ENCODE results near the gene SPAG5. TPM values are rescaled to one million over a fixed set of nuclear protein-coding genes. Genes with fewer than 3 reads are reported as not detected.

Gene SPAG5
- total RNA-seq, 6 donors from 2014 or later = 4.4 to 34.6 (median 7.4) TPM

DNA sequence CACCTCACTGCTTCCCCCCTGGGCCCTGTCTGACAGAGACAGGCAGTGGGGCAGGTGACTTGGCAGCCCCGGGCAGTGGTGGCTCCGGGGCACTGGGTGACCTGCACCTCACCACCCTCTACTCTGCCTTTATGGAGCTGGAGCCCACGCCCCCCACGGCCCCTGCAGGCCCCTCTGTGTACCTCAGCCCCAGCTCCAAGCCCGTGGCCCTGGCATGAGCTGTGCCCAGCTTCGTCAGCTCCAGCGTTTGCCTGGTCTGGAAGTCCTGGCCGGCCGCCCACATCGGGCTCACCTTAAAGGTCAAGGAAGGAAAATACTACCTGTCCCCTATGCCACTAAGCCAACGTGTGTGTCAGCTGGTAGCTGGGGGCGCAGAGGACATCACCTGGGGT is 61.6 kb downstream of the SPAG5 start:
- Histone ChIP-seq H3K27ac (no peak overlapping the region), H3K4me3 (no peak overlapping the region), H3K27me3 (no peaks in the 10 kb centered on the region), H3K9me3 (no peaks in the 10 kb centered on the region), H3K4me1 (peaks cover 0 to 19% (median 3%) of the 10 kb centered on the region in 4 donors), H3K36me3 (no peaks in the 10 kb centered on the region)
- DNase-seq (peak in 1 of 2 donors; percentile 79), ATAC-seq (ENCODE audit: low FRiP score in 2 of 2) (no peak)
- no peak for TF ChIP-seq EP300 (IDR thresholded peaks at IDR 0.05)
- no peak for TF ChIP-seq POLR2AphosphoS5 (IDR thresholded peaks at IDR 0.05)
- TF ChIP-seq POLR2A (IDR thresholded peaks at IDR 0.05) = no peak
- TF ChIP-seq, protein P1, sequence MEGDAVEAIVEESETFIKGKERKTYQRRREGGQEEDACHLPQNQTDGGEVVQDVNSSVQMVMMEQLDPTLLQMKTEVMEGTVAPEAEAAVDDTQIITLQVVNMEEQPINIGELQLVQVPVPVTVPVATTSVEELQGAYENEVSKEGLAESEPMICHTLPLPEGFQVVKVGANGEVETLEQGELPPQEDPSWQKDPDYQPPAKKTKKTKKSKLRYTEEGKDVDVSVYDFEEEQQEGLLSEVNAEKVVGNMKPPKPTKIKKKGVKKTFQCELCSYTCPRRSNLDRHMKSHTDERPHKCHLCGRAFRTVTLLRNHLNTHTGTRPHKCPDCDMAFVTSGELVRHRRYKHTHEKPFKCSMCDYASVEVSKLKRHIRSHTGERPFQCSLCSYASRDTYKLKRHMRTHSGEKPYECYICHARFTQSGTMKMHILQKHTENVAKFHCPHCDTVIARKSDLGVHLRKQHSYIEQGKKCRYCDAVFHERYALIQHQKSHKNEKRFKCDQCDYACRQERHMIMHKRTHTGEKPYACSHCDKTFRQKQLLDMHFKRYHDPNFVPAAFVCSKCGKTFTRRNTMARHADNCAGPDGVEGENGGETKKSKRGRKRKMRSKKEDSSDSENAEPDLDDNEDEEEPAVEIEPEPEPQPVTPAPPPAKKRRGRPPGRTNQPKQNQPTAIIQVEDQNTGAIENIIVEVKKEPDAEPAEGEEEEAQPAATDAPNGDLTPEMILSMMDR (IDR thresholded peaks at IDR 0.05) = no peak
- 81% methylated on average over 10 to 12 of the region's 12 CpGs for WGBS, 2 donors

DNA sequence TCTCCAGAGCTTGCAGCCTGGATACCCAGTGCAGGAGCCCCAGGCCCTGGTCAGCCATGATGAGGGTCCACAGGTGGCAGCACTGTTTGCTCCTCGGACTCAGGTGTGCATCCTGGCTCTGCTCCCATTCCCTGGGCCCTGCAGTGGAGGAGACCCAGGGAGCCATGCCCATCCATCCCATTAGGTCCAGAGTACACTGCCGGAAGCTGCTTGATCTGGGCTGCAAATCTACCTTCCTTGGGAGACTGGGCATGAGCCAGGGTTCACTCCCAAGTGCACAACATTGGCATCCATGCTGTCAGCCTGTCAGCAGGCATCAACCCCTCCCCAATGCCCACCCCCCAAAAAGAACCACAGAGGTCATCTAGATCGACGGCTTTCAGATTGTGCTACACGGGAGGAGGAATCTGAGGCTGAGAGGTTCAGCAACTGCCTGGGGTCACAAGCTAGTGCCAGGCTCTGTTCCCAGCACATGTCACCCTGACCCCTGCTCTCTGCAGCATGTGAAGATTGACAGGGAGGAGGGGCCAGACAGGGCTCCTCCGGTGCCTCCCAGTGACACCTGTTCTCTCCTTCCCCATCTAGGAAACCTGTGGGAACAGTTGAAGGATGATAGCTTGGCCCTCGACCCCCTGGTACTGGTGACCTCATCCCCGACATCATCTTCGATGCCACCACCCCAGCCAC is 62.1 kb downstream of the SPAG5 start:
- TF ChIP-seq, protein P1 (IDR thresholded peaks at IDR 0.05) = no peak
- TF ChIP-seq EP300 (IDR thresholded peaks at IDR 0.05) (no peak), POLR2AphosphoS5 (IDR thresholded peaks at IDR 0.05) (no peak), POLR2A (IDR thresholded peaks at IDR 0.05) (no peak)
- peaks cover 0 to 19% (median 3%) of the 10 kb centered on the region in 4 donors for H3K4me1 ChIP-seq
- no peak overlapping the region for H3K27ac ChIP-seq
- 80 to 90% methylated on average over 2 to 9 of the region's 9 CpGs for WGBS, 2 donors
- DNase-seq (no peak), ATAC-seq (ENCODE audit: low FRiP score in 2 of 2) (no peak)
- no peaks in the 10 kb centered on the region for H3K9me3 ChIP-seq
- H3K27me3 ChIP-seq = no peaks in the 10 kb centered on the region
- H3K4me3 ChIP-seq = no peak overlapping the region
- H3K36me3 ChIP-seq = no peaks in the 10 kb centered on the region

DNA sequence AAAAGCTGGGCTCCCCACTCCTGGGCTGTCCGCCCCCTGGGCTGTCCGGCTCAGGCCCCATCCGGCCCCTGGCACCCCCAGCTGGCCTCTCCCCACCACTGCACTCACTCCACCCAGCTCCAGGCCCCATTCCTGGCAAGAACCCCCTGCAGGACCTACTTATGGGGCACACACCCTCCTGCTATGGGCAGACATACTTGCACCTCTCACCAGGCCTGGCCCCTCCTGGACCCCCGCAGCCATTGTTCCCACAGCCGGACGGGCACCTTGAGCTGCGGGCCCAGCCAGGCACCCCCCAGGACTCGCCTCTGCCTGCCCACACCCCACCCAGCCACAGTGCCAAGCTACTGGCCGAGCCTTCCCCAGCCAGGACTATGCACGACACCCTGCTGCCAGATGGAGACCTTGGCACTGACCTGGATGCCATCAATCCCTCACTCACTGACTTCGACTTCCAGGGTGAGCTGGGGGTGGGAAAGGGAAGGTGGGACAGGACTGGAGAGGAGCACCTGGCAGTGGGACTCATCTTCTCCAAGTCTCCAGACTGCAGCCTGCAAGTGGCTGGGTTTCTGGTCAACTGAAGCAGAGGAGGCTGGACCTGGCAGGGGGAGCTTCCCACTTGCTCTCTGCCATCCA is 64.0 kb downstream of the SPAG5 start:
- 71 to 95% methylated on average over 3 to 11 of the region's 11 CpGs for WGBS, 2 donors
- Histone ChIP-seq H3K27me3 (no peaks in the 10 kb centered on the region), H3K4me3 (no peak overlapping the region), H3K4me1 (peaks cover 0 to 19% (median 3%) of the 10 kb centered on the region in 4 donors), H3K27ac (peak overlapping the region in 1 of 4 donors; percentile 66), H3K36me3 (no peaks in the 10 kb centered on the region), H3K9me3 (no peaks in the 10 kb centered on the region)
- ATAC-seq (ENCODE audit: low FRiP score in 2 of 2) = no peak
- TF ChIP-seq POLR2AphosphoS5 (IDR thresholded peaks at IDR 0.05) (no peak), EP300 (IDR thresholded peaks at IDR 0.05) (no peak), POLR2A (IDR thresholded peaks at IDR 0.05) (no peak)
- TF ChIP-seq, protein P1 (IDR thresholded peaks at IDR 0.05) = no peak
- DNase-seq = peak in 1 of 2 donors; percentile 65

- Histone ChIP-seq H3K36me3 (no peaks in the 10 kb centered on the region), H3K9me3 (no peaks in the 10 kb centered on the region), H3K4me3 (no peak overlapping the region), H3K27me3 (no peaks in the 10 kb centered on the region), H3K27ac (no peak overlapping the region), H3K4me1 (peaks cover 0 to 23% (median 3%) of the 10 kb centered on the region in 4 donors)
- TF ChIP-seq EP300 (IDR thresholded peaks at IDR 0.05) (no peak), POLR2AphosphoS5 (IDR thresholded peaks at IDR 0.05) (no peak), POLR2A (IDR thresholded peaks at IDR 0.05) (no peak)
- TF ChIP-seq, protein P1 (IDR thresholded peaks at IDR 0.05) = no peak
- peak in 1 of 2 donors; percentile 47 for DNase-seq
- 65 to 72% methylated on average over 14 to 15 of the region's 16 CpGs for WGBS, 2 donors
- no peak for ATAC-seq (ENCODE audit: low FRiP score in 2 of 2)
Observed at GRCh38 chr17:28533091-28533807, 65.6 kb downstream of the SPAG5 start.
